SH-SY5Y (cell line): ENCODE results near the gene CYSLTR2.

Source experiments
- GATA2 ChIP-seq: IDR thresholded peaks from 2 replicates; pipeline ENCODE4 v1.6.1; 2011; ENCODE audit warnings: mild to moderate bottlenecking, low read depth, low read length
- GATA3 ChIP-seq: IDR thresholded peaks from 2 replicates; pipeline ENCODE4 v1.6.1; 2011; ENCODE audit warnings: low read depth, mild to moderate bottlenecking, low read length, moderate library complexity

The CYSLTR2 gene

DNA sequence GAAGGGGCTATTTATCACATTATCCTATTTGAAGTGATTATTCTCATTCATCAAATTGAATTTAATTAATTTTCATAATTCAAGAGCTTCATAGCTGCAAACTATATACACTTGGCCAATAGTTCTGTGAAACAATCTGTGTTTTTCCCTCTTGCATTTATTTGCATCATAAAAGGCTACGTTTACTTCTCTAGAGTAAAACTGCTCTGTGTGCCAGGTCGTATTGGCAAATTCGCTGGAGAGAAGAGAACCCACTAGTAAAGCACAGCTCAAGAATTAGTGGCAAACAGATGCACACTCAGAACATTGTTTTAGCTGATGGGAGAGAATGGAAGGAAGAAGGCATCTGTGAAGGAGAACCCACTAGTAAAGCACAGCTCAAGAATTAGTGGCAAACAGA, 81.8 kb downstream of the CYSLTR2 start:
- TF ChIP-seq GATA3 (no peak), GATA2 (no peak)

DNA sequence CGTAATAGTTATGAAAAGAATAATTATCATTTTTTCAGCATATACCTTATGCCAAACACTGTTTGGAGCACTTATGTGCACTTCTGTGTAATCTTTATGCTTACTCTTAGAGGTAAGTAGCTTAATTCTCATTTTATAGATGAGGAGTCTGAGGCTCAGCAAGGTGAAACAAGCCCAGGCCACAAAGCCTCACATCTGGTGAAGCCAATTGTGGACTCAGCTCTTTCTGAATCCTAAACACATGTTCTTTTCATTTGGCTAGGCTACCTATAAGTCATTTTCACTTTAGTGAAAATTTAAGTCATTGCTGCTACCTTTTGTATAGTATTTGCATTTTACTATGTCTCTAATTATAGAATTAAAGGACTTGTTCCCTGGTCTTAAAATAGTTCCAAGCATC, 84.0 kb downstream of the CYSLTR2 start:
- no peak for TF ChIP-seq GATA2
- no peak for TF ChIP-seq GATA3

DNA sequence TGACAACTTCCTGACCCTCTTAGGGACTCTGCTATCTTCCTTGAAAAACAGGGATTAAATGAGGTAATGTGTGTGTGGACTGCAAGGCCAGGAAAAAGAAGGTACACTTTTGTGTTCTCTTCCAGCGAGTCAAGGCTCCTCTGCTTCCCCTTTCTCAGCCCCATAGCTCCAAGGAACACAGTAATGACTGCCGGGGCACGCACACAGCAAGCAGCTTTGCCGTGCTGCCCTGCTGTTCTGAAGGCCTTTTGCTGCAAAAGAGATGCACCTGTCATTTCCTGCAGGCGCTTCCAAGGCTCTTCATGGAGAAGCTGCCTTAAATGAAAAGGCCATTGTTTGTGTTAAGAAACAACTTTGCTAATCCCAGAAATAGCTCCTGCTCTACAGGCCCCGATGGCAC, 84.6 kb downstream of the CYSLTR2 start:
- TF ChIP-seq GATA2, result no peak
- no peak for TF ChIP-seq GATA3

DNA sequence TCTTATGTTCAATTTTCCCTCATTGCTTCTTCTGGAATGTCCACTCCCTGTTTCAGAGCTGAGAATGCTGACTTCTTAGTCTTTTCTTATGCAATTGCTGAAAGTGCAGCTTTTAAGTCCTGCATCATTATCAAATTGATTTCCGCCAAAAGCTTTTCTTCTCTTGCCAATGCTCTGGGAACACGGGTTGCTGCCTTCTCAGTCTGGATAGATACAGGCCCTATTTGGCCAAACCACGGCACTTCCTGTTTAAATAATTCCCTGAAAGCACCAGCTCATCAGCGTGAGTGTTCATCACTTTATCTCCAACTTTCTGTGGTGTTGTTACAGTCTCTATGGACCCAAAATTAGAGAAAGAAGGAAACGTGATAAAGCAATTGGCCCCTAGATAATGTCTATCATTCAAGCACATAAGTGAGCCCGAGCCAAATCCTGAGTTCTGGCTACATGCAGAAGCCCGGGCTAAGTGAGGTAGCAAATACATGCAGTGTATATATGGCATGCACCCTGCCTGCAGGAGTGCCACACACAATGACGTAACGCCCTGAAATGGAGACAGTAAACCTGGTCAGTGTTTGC, 85.7 kb downstream of the CYSLTR2 start:
- TF ChIP-seq GATA3, result no peak

DNA sequence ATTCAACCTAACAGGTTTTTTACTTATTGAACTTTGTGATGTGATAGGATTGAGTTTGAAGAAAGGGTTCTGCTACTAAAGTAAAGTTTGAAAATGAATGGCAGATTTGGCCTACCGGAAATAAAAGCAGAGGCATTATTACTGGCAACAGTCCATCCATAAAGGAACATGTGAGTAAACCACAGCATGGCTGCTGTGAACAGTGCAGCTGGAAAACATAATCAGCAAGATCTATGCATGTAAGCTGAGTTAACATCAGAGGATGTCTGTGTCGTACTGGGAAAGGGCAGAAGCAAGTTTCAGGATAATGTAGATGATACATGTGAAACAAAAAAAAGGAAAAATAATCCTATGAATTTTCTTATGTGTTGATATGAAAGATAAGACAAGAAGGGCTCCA, 87.6 kb downstream of the CYSLTR2 start:
- TF ChIP-seq GATA3 (peak; percentile 67), GATA2 (peak; percentile 79; the same call in 1 of the 2 replicates)

DNA sequence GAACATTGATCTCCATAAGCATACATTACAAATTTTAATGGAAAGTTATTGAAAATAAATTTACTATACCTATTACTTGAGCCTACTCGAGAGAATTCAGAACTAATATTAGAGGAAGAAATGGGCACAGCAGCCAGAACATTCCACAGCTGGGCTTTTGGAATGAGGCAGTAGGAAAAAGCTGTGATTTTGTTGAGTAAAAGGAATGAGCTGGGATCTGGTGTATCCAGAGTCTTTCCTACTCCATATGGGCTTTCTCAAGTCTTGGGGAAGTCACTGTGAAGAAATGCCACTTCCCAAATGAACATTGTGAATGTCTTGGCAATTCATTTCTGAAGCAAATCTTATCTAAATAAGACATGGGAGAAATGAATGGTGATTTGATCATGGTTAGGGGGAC, 93.1 kb downstream of the CYSLTR2 start:
- TF ChIP-seq GATA3, result no peak
- no peak for TF ChIP-seq GATA2

DNA sequence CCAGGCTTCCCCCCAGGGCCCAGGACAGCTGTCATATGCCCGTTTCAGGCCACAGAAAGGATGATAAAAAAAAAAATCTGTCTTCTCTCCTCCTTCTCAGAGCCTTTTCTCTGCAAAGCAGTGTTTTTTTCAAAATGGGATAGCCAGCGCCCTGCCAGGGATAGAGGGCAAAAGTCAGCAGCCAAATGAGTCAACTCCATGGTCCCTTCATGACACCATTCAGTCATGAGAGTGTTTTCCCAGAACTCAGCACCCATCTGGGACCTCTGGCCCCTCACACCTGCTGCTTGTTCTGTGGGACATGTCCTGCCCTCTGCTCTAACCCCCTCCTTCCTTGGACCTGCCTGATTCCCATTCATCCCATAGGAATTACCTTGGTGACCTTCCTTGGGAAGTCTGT, 95.0 kb downstream of the CYSLTR2 start:
- no peak for TF ChIP-seq GATA2
- no peak for TF ChIP-seq GATA3

DNA sequence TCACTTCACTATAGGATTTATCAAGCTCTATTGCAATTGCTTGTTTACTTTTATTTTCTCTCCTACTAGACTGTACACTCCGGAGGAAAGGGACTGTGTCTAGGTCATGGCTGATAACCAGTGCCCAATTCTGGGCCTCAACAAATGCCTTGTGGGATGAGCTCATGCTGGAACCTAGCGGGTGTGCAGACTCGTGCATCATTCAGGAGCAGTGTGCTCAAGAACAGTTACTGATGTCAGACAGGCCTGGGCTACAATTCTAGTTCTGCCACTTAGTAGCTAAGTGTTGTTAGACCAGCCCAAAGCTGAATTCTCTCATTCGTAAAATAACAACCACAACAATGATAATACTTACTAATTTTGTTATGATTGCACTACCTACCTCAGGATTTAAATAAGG, 95.4 kb downstream of the CYSLTR2 start:
- TF ChIP-seq GATA3 (no peak), GATA2 (no peak)

DNA sequence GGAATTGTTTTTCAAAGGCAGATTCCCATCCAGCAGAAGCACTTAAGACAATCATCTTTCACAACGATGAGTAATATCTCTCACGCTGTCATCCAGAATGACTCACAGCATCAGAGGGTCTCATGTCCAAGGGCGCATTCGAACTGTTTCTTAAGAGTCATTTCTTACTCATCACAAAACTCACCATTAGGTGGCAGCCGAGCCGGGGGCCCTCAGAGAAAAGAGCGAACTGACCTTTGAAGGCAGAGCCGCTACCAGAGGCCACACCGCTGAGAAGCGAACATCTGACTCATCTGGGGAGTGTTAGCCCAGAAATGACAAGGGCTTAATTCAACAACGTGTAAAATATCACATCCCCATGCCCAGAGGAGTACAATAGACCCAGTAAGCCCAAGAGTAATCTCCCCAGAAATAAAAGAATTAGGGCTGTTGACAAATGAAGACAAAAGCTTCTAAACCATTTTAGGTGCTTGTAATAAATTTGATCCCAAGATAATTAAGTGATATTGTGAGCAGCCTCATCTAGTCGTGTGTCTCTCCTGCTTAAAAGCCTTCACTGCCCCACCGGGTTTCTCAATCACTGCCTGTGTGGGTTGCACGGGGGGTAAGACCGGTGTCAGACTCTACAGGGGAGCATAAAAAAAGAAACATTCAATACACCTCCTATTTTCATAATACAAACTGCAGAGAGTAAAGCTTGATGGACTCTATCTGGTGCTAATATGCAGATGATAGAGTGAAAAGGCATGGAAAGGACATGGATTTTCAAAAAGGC, 96.2 kb downstream of the CYSLTR2 start:
- TF ChIP-seq GATA2 (no peak), GATA3 (no peak)

DNA sequence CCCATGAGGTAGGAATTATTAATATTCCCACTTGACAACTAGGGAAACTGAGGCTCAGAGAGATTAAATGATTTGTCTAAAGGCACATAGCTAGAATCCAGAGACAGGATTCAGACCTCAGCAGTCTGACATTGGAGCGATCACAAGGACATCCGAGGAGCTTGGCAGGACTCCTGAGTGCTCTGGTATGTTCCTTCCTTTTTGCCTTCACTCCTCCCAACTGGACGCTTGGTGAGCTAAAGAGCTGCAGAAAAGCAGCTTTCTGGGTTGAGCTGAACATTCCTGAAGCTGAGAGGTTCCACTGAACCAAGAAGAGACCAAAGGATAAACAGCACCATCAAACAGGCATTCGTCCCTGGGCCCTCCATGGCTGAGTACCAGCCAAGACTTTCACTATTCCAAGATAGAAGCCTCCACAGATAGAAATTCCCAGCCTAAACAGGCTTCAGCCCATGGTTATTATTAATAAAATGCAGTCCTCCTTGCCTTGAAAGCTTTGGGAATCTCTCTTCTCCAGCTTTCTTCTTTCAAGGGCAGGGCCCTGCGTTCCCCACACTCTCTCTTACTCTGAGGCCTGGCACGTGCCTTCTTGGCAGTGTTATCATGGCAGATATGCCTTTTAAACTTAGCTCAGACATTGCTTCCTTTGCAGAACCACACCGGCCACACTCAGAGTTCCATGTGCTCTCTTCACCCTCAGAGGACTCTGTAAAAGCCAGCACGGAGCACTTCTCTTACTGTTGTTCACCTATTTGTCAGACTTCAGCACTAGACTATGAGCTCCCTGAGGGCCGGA, 97.1 kb downstream of the CYSLTR2 start:
- TF ChIP-seq GATA3, result no peak
- TF ChIP-seq GATA2, result no peak

DNA sequence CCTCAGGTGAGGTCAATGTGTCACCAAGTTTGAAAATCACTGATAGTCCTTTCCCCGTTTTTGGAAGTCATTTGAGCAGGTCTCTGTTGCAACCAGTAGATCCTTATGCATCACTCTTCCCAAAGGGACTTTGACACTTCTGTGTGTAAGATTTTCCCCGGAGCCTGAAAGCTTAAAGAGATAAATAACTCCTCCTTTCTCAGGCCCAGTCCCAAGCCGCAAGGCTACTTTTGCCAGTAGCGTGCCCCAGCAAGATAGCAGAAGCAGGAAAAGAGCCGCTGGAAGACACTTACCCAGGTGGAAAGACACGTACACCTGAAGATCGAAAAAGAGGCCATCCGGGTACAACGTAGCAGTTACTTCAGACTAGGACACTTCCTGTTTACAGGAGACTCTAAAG, 106.9 kb downstream of the CYSLTR2 start:
- TF ChIP-seq GATA3, result no peak
- no peak for TF ChIP-seq GATA2
